Measurements from ENCODE around the gene KDM2B.

Gene KDM2B

DNA sequence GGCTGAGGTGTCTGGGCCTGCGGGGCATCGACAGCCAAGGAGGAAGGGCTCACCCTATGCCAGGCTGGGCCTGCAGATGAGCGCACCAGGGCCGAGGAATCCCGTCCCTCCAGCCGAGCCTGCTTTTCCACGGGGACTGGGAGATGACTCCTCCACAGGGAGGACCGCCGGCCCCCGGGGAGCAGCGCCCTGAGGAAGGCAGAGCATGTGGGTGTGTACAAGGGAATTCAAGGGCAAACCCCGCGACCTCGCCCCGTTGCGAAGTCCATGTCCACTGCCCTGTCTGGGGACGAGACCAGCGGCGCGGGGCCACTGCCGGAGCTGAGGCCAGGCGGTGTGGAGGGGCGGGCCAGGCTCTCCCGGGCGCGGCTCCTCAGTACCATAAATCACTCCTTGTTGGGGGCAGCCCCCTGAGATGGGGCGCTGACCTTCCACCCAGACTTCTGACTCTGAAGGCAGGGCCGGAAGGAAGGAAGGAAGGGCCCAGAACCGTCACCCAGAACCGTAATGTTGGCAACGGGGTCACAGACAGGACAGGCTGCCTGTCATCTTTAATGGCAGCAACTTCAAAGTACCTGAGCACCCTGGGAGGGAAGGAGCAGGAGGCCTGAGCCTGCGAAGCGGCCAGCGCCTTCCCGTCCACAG lies 128.4 kb downstream of the KDM2B start:
- DNase-seq = no peak

DNA sequence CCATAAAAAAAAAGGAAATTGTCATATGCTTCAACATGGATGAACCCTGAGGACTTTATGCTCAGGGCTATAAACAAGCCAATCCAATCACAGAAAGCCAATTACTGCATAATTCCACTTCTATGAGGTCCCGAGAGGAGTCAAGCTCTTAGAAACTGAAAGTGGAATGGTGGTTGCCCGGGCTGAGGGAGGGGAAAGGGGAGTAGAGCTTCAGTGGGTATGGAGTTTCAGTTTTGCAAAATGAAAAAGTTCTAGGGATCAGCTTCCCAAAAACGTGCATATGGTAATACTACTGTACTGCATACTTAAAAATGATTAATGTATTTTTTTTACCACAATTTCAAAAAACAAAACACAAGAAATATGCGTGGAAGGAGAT lies 128.9 kb downstream of the KDM2B start:
- DNase-seq = no peak

GRCh38 chr12:121448771-121449315 lies 132.0 kb downstream of the KDM2B start:
- no peak for DNase-seq

DNA sequence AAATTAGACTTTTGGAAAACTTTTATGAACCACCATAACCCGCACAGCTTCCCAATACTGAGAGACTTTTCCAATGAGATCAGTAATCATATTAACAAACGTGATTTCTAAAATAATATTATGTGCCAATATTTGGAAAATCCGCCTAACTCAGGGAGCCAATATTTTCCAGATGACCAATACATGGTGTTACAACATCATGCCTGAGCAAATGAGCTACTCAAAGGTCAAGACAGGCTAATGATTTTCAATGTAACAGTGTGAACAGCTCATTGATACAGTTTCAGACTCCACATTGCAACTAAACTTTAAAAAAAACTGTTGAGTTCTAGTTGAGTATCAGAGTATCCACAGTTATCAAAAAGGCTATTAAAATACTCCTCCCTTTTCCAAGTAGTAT lies 134.1 kb downstream of the KDM2B start:
- DNase-seq = no peak

GRCh38 chr12:121444842-121445202 lies 136.0 kb downstream of the KDM2B start:
- DNase-seq = no peak

DNA sequence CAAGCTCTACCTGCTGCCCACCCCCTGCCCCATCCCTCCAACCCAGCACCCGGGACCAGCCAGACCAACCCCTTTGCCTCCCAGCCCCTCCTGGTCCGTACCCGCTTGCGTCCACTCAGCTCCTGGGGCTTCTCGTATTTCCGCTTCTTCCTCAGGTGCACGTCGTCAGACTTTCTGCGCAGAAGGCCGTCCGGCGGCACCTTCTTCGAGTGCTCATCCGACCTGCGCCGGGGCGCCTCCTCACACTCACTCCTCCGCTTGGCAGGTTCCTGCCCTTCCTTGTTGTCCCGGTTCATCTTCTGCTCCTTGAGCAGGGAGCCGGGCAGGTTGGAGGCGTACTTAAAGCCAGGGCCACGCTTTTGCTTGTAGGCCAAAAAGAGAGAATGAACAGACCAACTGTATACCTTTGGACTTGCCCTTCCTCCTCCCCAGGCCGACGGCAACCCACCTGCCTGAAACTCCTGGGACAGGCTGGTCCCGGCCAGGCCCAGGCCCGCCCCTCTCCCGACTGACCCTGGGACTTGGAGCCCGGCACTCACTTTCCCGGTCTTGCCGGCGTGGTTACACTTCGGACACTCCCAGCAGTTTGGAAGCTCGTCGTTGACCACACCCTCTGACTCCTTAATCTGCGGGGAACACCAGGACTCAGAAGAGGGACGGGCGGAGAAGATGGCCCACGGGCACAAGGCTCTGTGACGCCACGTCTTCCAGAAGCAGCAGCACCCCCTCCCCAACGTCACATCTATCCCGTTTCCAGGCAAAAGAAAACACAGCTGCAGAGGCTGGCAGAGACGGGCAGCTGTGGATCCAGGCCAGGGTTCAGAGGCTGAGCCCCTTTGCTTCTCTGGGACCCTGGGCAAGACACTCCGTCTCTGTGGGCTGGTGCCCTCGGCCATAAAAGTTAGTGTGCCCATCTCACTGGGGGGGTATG lies 136.6 kb downstream of the KDM2B start:
- DNase-seq = no peak

DNA sequence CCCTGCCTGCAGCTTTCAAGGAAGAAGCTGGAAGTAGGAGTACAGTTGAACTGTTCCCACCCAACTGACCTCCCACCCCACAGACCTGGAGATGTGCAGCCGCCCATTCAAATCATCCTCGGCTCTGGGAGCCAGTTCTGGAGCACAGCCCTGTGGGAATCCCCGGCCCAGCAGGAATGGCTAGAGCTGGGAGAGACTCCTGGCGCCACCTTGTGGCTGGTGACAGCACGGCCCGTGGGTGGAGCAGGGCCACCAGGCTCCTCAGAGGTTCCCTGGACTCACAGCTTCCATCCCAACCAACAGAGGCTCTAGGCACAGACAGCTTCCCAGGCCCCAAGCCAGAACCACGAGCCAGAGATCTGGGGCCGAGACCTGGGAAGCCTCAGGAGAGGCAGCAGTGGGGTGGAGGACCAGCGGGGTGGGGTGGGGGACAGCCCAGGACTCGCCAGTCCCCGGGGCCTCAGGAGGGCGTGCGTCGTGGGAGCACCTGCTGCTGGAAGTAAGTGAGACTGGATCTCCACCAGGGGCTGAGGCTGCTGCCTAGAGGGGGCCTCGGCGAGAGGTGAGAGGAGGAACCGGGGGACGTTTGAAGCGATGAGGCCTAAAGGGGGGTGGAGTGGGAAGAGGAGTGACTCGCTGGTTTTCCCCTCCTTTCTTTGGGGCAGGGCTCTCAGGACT lies 137.5 kb downstream of the KDM2B start:
- peak; percentile 41 for DNase-seq

DNA sequence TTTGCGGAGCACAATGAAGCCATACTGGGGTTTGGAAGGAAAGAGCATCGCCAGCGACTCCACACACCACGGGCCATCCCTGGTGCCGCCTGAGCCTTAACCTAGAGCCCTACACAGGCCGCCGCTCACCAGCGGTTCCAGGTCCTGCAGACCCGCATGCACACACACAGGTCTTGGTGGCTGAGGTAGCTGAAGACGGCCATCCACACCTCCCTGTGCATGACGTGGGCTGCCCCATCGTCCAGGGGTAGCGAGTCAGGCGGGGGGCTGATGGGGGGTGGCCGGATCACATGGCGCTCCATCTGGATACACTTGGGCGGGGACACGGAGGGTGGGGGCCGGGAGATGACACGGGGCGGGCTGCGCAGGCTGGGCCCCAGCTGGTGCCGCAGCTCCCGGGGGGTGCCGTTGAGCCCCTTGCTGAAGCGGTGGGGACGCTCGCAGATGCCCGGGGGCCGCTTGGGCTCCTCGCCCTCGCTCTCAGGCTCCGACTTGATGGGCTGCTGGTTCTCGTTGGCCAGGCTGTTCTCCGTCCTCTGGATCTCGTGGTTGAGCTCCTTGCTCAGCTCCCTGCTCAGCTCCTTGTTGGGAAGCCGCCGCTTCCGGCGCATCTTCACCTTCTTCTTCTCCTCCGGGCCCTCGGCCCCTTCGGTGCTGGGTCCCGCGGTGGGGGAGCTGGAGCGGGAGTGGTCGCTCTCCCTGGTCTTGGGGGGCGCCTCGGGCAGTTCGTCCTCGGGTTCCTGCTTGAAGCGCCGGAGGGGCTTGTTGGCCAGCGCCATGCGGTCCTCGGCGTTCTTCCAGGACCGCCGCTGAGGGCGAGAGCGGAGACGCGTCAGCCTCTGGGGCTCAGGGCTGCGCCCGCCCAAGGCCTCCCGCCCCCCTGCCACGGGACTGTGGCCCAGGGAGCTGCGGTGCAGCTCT lies 138.5 kb downstream of the KDM2B start:
- DNase-seq = no peak

GRCh38 chr12:121441555-121441954 lies 139.3 kb downstream of the KDM2B start:
- DNase-seq = no peak

GRCh38 chr12:121440768-121441167 lies 140.1 kb downstream of the KDM2B start:
- no peak for DNase-seq

- DNase-seq = no peak
These were observed 141.1 kb downstream of the KDM2B start for GRCh38 chr12:121439715-121440114.

- DNase-seq = no peak
These were observed 141.9 kb downstream of the KDM2B start for GRCh38 chr12:121438905-121439304.

DNA sequence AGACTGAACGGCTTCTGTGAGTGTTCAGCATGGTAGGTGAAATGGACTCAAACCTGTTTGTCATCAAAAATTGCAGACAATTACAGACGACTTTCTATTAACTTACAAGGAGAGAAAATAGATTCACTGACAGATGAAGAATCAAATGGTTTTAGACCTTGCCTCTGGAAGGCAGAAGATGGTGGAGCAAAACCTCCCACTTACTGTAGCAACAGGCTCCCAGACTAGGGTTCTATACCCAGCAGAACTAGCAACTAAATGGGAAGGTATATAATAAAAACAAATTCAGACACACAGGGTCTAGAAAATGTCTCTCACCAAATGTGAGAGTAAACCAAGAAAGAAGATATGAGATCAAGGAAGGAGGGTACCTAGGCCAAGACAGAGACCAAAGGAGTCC lies 144.1 kb downstream of the KDM2B start:
- DNase-seq = no peak

DNA sequence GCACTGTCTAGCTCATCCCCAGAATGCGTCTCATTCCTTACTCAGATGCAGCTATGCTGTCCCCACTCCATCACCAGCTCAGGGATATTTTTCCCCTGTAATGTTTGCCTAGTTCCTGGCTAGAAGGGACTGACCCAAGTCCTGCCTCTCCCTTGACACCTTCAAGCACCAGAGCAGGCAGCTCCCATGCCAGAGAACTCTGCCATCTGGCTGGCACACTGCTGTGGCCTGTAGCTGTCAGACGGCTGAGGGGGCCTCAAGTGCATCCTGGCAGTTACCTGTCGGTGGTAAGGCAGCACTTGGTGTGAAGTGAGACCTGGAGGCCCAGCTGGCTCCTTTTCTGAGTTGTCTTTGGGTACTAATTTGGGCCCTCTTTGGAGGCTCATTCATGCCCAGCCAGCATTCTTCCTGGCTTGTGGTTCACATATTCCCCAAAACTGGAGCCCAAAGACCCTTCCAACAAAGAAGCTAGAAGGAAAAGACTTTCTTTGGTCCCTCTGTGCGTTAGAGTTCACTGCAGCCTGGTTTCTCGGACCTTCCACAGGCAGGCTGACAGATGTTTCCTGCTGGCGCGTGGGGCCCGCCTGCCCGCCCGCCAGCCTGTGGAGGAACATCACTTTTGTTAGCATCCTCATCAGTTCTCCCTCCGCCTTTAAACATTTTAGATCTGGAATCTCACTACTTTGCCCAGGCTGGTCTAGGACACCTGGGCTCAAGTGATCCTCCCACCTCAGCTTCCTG lies 147.9 kb downstream of the KDM2B start:
- no peak for DNase-seq

DNA sequence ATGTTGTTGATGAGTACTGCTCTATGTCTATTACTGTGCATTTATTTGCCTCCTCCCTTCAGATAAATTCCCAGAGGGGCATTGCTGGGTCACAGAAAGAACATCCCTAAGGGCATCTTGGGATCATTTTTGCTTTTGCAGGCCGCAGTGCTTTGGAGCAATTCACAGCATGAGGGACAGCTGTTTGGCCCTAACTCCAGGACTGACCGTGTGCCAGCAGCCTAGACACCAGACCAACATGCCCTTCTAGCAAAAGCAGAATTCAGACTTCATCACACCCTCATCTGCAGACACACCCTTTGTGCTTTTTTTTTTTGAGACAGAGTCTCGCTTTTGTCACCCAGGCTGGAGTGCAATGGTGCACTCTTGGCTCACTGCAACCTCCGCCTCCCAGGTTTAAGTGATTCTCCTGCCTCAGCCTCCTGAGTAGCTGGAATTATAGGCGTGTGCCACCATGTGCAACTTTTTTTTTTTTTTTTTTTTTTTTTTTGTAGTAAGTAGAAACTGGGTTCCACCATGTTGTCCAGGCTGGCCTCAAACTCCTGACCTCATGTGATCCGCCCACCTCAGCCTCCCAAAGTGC lies 149.9 kb downstream of the KDM2B start:
- no peak for DNase-seq

- DNase-seq = no peak
These were observed 151.9 kb downstream of the KDM2B start for GRCh38 chr12:121428883-121429282.

GRCh38 chr12:121427556-121428050 lies 153.2 kb downstream of the KDM2B start:
- no peak for DNase-seq

- DNase-seq = no peak
These were observed 156.2 kb downstream of the KDM2B start for GRCh38 chr12:121424624-121424975.

DNA sequence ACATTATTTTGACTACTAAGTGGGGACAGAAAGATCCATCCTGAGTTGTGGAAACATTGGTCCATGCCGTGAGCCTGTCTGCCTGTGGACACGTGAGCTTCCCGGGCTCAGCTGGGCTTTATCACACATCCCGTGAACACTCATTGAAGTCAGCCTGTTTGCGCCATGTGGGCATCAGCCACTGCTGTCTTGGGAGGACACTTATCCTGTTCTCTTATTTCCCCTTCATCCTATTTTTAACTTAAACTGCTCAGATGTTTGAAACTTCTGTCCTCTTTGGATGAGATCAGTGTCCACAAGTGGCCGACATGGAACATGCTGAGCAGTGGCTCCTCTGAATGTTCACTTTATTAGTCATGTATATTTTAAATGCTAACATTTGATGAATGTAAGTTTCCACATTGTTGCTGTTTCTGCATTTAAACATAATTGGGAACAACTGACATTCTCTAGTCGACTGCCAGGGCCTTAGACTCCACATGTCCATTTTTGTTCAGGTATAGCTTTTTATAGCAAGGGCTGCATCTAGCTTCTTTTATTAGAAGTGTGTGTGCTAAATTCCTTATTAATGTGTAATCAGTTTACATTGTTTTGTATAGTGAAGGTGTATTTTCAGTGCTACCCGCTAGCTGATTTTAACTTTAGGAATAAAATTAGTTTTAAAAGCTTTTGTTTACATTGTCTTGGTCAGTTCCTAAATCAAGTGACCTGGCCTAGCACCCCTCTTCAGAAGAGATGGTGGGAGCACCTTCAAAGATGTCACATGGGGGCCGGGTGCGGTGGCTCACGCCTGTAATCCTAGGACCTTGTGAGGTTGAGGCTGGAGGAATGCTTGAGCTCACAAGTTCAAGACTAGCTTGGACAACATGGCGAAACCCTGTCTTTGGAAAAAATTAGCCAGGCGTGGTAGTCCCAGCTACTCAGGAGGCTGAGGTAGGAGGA lies 156.9 kb downstream of the KDM2B start:
- no peak for DNase-seq

GRCh38 chr12:121423253-121423652 lies 157.6 kb downstream of the KDM2B start:
- DNase-seq = no peak

Measured in NCI-H1436 (cell line).